Right cardiac atrium (tissue), 5 donors: ENCODE data around the gene NEK5. TPM values are rescaled to one million over a fixed set of nuclear protein-coding genes. Genes with fewer than 3 reads are reported as not detected.

Experiments
- ATAC-seq, 2 donors: fragments of 200-7000 bp; cut with Tn5 transposase; one replicate each; pipeline versions ENCODE4 v1.8.0 to v1.9.1; 2020; ENCODE audit warnings: moderate library complexity in 2 of 2, mild to moderate bottlenecking in 1 of 2
- DNase-seq, 3 donors: peaks; one replicate each; pipeline ENCODE4 v3.0.0-alpha.2; 2020
- H3K27ac ChIP-seq: one replicate; pipeline ENCODE4 v1.5.1; 2013; ENCODE audit warnings: mild to moderate bottlenecking, low read length, control low read depth, moderate library complexity
- H3K27me3 ChIP-seq: one replicate; pipeline ENCODE4 v1.6.1; 2013; ENCODE audit not compliant: control insufficient read depth, insufficient read depth
- H3K4me1 ChIP-seq: one replicate; pipeline ENCODE4 v1.6.1; 2013; ENCODE audit warnings: low read length; ENCODE audit not compliant: control insufficient read depth, insufficient read depth
- H3K4me3 ChIP-seq: one replicate; pipeline ENCODE4 v1.5.1; 2013; ENCODE audit warnings: low read length, control low read depth
- H3K9me3 ChIP-seq: one replicate; pipeline ENCODE4 v1.6.1; 2013; ENCODE audit warnings: low read length; ENCODE audit not compliant: control insufficient read depth
- WGBS: extraction: QIAGEN DNeasy Blood & Tissue Kit; methylation state at CpG from one replicate; pipeline ENCODE4 v1.1.7; 2013; 5-methylcytosine and 5-hydroxymethylcytosine counted together
- intact Hi-C, 4 donors: fragments of 100-400 bp; cut with DNase I; formaldehyde crosslinking; loops; one replicate each; pipeline versions ENCODE4 v1.11.0 to v1.14.0; 2022 to 2023
- polyA plus RNA-seq: library from polyadenylated mRNA; stranded (reverse); fragments of 200-250 nt; gene quantifications from one replicate; pipeline ENCODE4 v1.2.3, GENCODE V29; 2013
- total RNA-seq, 4 donors: library from RNA; stranded (reverse); fragmentation: NEBNext Ultra II Directional; extraction: Animal tissue kit (Norgen Biotek cat#: 25700); gene quantifications; one replicate each; pipeline ENCODE4 v1.2.1, GENCODE V29; 2021
- donor health status: healthy with polysubstance abuse.
- donor health status: DM: no; HTN: yes; CAD: no.
- donor health status: DM: no; HTN: no; CAD: no.
- donor health status: DM: no; HTN: yes; CAD: no; lungs with severe emphysema.
- donor health status: DM: yes; HTN: yes; CAD: no.

Gene NEK5
- total and polyA plus RNA-seq, 5 donors: 0.39 to 1.2 (median 0.51) TPM

- intact Hi-C loops: no loop called here
- no peak for ATAC-seq
- no peak for DNase-seq
- H3K4me1 ChIP-seq: no peaks in the 10 kb centered on the region
- H3K9me3 ChIP-seq: no peaks in the 10 kb centered on the region
- 73% methylated on average over 3 of the region's 3 CpGs for WGBS
- no peak overlapping the region for H3K27ac ChIP-seq
- no peaks in the 10 kb centered on the region for H3K27me3 ChIP-seq
- no peak overlapping the region for H3K4me3 ChIP-seq
These were observed 8.6 kb upstream of the NEK5 start for GRCh38 chr13:52137489-52137888.

- intact Hi-C loops: no loop called here
- Histone ChIP-seq H3K27me3 (no peaks in the 10 kb centered on the region), H3K4me3 (no peak overlapping the region), H3K27ac (no peak overlapping the region), H3K9me3 (no peaks in the 10 kb centered on the region), H3K4me1 (no peaks in the 10 kb centered on the region)
- no peak for DNase-seq
- no peak for ATAC-seq
These were observed 7.9 kb upstream of the NEK5 start for GRCh38 chr13:52136763-52137162.

GRCh38 chr13:52130641-52131040 is 1.8 kb upstream of the NEK5 start:
- H3K27me3 ChIP-seq: no peaks in the 10 kb centered on the region
- H3K27ac ChIP-seq: no peak overlapping the region
- no peaks in the 10 kb centered on the region for H3K4me1 ChIP-seq
- no peak for ATAC-seq
- DNase-seq: no peak
- intact Hi-C loops: no loop called here
- no peak overlapping the region for H3K4me3 ChIP-seq
- no peaks in the 10 kb centered on the region for H3K9me3 ChIP-seq

- H3K9me3 ChIP-seq: no peaks in the 10 kb centered on the region
- DNase-seq (peak; percentile 26 to 63 (median 63)), ATAC-seq (peak; percentile 81 to 89)
- intact Hi-C loops: loop anchor here (5.0 to 10.0 kb wide), 6 partner anchors 123 to 313 kb away; no protein-coding TSS in a partner anchor
- WGBS: under 1% methylated on average over 33 of the region's 33 CpGs
- H3K27me3 ChIP-seq: no peaks in the 10 kb centered on the region
- peak overlapping the region; percentile 86 for H3K4me3 ChIP-seq
- H3K4me1 ChIP-seq: no peaks in the 10 kb centered on the region
- no peak overlapping the region for H3K27ac ChIP-seq
These were observed 830 bp downstream of the NEK5 start for GRCh38 chr13:52127783-52128702.

GRCh38 chr13:52127378-52127777 is 1.5 kb downstream of the NEK5 start:
- 25% methylated on average over 6 of the region's 6 CpGs for WGBS
- H3K27ac ChIP-seq: no peak overlapping the region
- H3K9me3 ChIP-seq: no peaks in the 10 kb centered on the region
- H3K4me1 ChIP-seq: no peaks in the 10 kb centered on the region
- no peaks in the 10 kb centered on the region for H3K27me3 ChIP-seq
- H3K4me3 ChIP-seq: no peak overlapping the region
- intact Hi-C loops: loop anchor here (5.0 to 10.0 kb wide), 6 partner anchors 123 to 313 kb away; no protein-coding TSS in a partner anchor
- peak in 1 of 2 donors; percentile 32 for ATAC-seq
- DNase-seq: peak in 1 of 3 donors; percentile 50

GRCh38 chr13:52125547-52125946 is 3.3 kb downstream of the NEK5 start:
- H3K9me3 ChIP-seq: no peaks in the 10 kb centered on the region
- H3K4me3 ChIP-seq: no peak overlapping the region
- DNase-seq (no peak), ATAC-seq (no peak)
- H3K27ac ChIP-seq: no peak overlapping the region
- H3K4me1 ChIP-seq: no peaks in the 10 kb centered on the region
- intact Hi-C loops: loop anchor here (5.0 to 10.0 kb wide), 6 partner anchors 121 to 311 kb away; no protein-coding TSS in a partner anchor
- no peaks in the 10 kb centered on the region for H3K27me3 ChIP-seq
- 80% methylated on average over 3 of the region's 3 CpGs for WGBS

GRCh38 chr13:52118595-52118994 is 10.3 kb downstream of the NEK5 start:
- Histone ChIP-seq H3K27me3 (no peaks in the 10 kb centered on the region), H3K4me3 (no peak overlapping the region), H3K9me3 (no peaks in the 10 kb centered on the region), H3K27ac (no peak overlapping the region), H3K4me1 (no peaks in the 10 kb centered on the region)
- intact Hi-C loops: no loop called here
- ATAC-seq: no peak
- DNase-seq: no peak
- WGBS: 63% methylated on average over 3 of the region's 3 CpGs

GRCh38 chr13:52118095-52118494 is 10.8 kb downstream of the NEK5 start:
- no peaks in the 10 kb centered on the region for H3K4me1 ChIP-seq
- H3K27ac ChIP-seq: no peak overlapping the region
- 94% methylated on average over 2 of the region's 2 CpGs for WGBS
- H3K9me3 ChIP-seq: no peaks in the 10 kb centered on the region
- no peak overlapping the region for H3K4me3 ChIP-seq
- ATAC-seq (no peak), DNase-seq (no peak)
- intact Hi-C loops: no loop called here
- no peaks in the 10 kb centered on the region for H3K27me3 ChIP-seq

GRCh38 chr13:52112591-52112990 is 16.3 kb downstream of the NEK5 start:
- H3K4me1 ChIP-seq: no peaks in the 10 kb centered on the region
- 24% methylated on average over 1 of the region's 1 CpG for WGBS

GRCh38 chr13:52109116-52109670 is 19.7 kb downstream of the NEK5 start:
- no peak overlapping the region for H3K27ac ChIP-seq
- H3K9me3 ChIP-seq: no peaks in the 10 kb centered on the region
- ATAC-seq (no peak), DNase-seq (no peak)
- intact Hi-C loops: no loop called here
- H3K27me3 ChIP-seq: no peaks in the 10 kb centered on the region
- WGBS: 73% methylated on average over 1 of the region's 1 CpG
- no peak overlapping the region for H3K4me3 ChIP-seq
- H3K4me1 ChIP-seq: no peaks in the 10 kb centered on the region

More at GRCh38 chr13:52112591-52112990, 16.3 kb downstream of the NEK5 start:
- ATAC-seq (peak; percentile 81 to 84), DNase-seq (no peak)
- H3K9me3 ChIP-seq: no peaks in the 10 kb centered on the region
- no peak overlapping the region for H3K27ac ChIP-seq
- H3K27me3 ChIP-seq: no peaks in the 10 kb centered on the region
- intact Hi-C loops: no loop called here
- H3K4me3 ChIP-seq: no peak overlapping the region

GRCh38 chr13:52105841-52106240 is 23.0 kb downstream of the NEK5 start:
- Histone ChIP-seq H3K4me1 (no peaks in the 10 kb centered on the region), H3K9me3 (no peaks in the 10 kb centered on the region), H3K4me3 (no peak overlapping the region), H3K27me3 (no peaks in the 10 kb centered on the region), H3K27ac (no peak overlapping the region)
- ATAC-seq: no peak
- intact Hi-C loops: no loop called here
- DNase-seq: no peak
- WGBS: 94% methylated on average over 1 of the region's 1 CpG
